ENCODE data around the gene RACGAP1.
A peak's percentile ranks its signal among the peaks of the same experiment; 100 is the strongest.

The RACGAP1 gene

GRCh38 chr12:50062728-50063460 is 37.6 kb upstream of the RACGAP1 start:
- no peak overlapping the region for H3K9ac ChIP-seq (ENCODE audit: low read depth in 1 of 2, low read length in 2 of 2)
- no peak overlapping the region for H3K4me3 ChIP-seq (ENCODE audit: low read depth in 1 of 2, low read length in 2 of 2)
- peaks cover 6 to 14% of the 10 kb centered on the region in 2 donors for H3K4me1 ChIP-seq (ENCODE audit: control insufficient read depth in 1 of 2, insufficient read depth in 2 of 2, low read length in 2 of 2)

GRCh38 chr12:50061946-50062686 is 36.8 kb upstream of the RACGAP1 start:
- no peaks in the 10 kb centered on the region for H3K9me3 ChIP-seq (ENCODE audit: control insufficient read depth in 1 of 2, low read length in 2 of 2)
- H3K4me1 ChIP-seq (ENCODE audit: control insufficient read depth in 1 of 2, insufficient read depth in 2 of 2, low read length in 2 of 2), result peaks cover 7 to 15% of the 10 kb centered on the region in 2 donors
- H3K36me3 ChIP-seq (ENCODE audit: control insufficient read depth in 1 of 2, insufficient read depth in 2 of 2, low read length in 2 of 2), result no peaks in the 10 kb centered on the region
- no peak overlapping the region for H3K27ac ChIP-seq (ENCODE audit: low read depth, low read length)
- H3K27me3 ChIP-seq (ENCODE audit: control insufficient read depth in 1 of 2, insufficient read depth in 2 of 2, low read length in 2 of 2), result peaks cover 0 to 14% of the 10 kb centered on the region in 2 donors
- H3K9ac ChIP-seq (ENCODE audit: low read depth in 1 of 2, low read length in 2 of 2), result no peak overlapping the region
- no peak overlapping the region for H3K4me3 ChIP-seq (ENCODE audit: low read depth in 1 of 2, low read length in 2 of 2)

More at GRCh38 chr12:50062728-50063460, 37.6 kb upstream of the RACGAP1 start:
- peaks cover 0 to 13% of the 10 kb centered on the region in 2 donors for H3K27me3 ChIP-seq (ENCODE audit: control insufficient read depth in 1 of 2, insufficient read depth in 2 of 2, low read length in 2 of 2)
- H3K27ac ChIP-seq (ENCODE audit: low read depth, low read length), result no peak overlapping the region
- no peaks in the 10 kb centered on the region for H3K9me3 ChIP-seq (ENCODE audit: control insufficient read depth in 1 of 2, low read length in 2 of 2)
- no peaks in the 10 kb centered on the region for H3K36me3 ChIP-seq (ENCODE audit: control insufficient read depth in 1 of 2, insufficient read depth in 2 of 2, low read length in 2 of 2)

- H3K27me3 ChIP-seq (ENCODE audit: control insufficient read depth in 1 of 2, insufficient read depth in 2 of 2, low read length in 2 of 2), result peaks cover 7 to 24% of the 10 kb centered on the region in 2 donors
- H3K9ac ChIP-seq (ENCODE audit: low read depth in 1 of 2, low read length in 2 of 2), result no peak overlapping the region
- H3K4me3 ChIP-seq (ENCODE audit: low read depth in 1 of 2, low read length in 2 of 2), result no peak overlapping the region
- H3K9me3 ChIP-seq (ENCODE audit: control insufficient read depth in 1 of 2, low read length in 2 of 2), result no peaks in the 10 kb centered on the region
- H3K4me1 ChIP-seq (ENCODE audit: control insufficient read depth in 1 of 2, insufficient read depth in 2 of 2, low read length in 2 of 2), result peaks cover 14 to 15% of the 10 kb centered on the region in 2 donors
- H3K36me3 ChIP-seq (ENCODE audit: control insufficient read depth in 1 of 2, insufficient read depth in 2 of 2, low read length in 2 of 2), result no peaks in the 10 kb centered on the region
- H3K27ac ChIP-seq (ENCODE audit: low read depth, low read length), result no peak overlapping the region
These were observed 35.9 kb upstream of the RACGAP1 start for GRCh38 chr12:50061171-50061570.

GRCh38 chr12:50060120-50060468 is 34.8 kb upstream of the RACGAP1 start:
- no peak overlapping the region for H3K9ac ChIP-seq (ENCODE audit: low read depth in 1 of 2, low read length in 2 of 2)
- H3K27me3 ChIP-seq (ENCODE audit: control insufficient read depth in 1 of 2, insufficient read depth in 2 of 2, low read length in 2 of 2), result peaks cover 7 to 26% of the 10 kb centered on the region in 2 donors
- H3K36me3 ChIP-seq (ENCODE audit: control insufficient read depth in 1 of 2, insufficient read depth in 2 of 2, low read length in 2 of 2), result no peaks in the 10 kb centered on the region
- no peak overlapping the region for H3K4me3 ChIP-seq (ENCODE audit: low read depth in 1 of 2, low read length in 2 of 2)
- H3K9me3 ChIP-seq (ENCODE audit: control insufficient read depth in 1 of 2, low read length in 2 of 2), result no peaks in the 10 kb centered on the region
- H3K4me1 ChIP-seq (ENCODE audit: control insufficient read depth in 1 of 2, insufficient read depth in 2 of 2, low read length in 2 of 2), result peaks cover 15 to 17% of the 10 kb centered on the region in 2 donors
- no peak overlapping the region for H3K27ac ChIP-seq (ENCODE audit: low read depth, low read length)

GRCh38 chr12:50059440-50060119 is 34.3 kb upstream of the RACGAP1 start:
- peaks cover 15 to 17% of the 10 kb centered on the region in 2 donors for H3K4me1 ChIP-seq (ENCODE audit: control insufficient read depth in 1 of 2, insufficient read depth in 2 of 2, low read length in 2 of 2)
- H3K36me3 ChIP-seq (ENCODE audit: control insufficient read depth in 1 of 2, insufficient read depth in 2 of 2, low read length in 2 of 2), result no peaks in the 10 kb centered on the region
- no peak overlapping the region for H3K9ac ChIP-seq (ENCODE audit: low read depth in 1 of 2, low read length in 2 of 2)
- H3K9me3 ChIP-seq (ENCODE audit: control insufficient read depth in 1 of 2, low read length in 2 of 2), result no peaks in the 10 kb centered on the region
- no peak overlapping the region for H3K27ac ChIP-seq (ENCODE audit: low read depth, low read length)
- no peak overlapping the region for H3K4me3 ChIP-seq (ENCODE audit: low read depth in 1 of 2, low read length in 2 of 2)
- H3K27me3 ChIP-seq (ENCODE audit: control insufficient read depth in 1 of 2, insufficient read depth in 2 of 2, low read length in 2 of 2), result peaks cover 7 to 26% of the 10 kb centered on the region in 2 donors

GRCh38 chr12:50058743-50059312 is 33.5 kb upstream of the RACGAP1 start:
- Histone ChIP-seq H3K4me3 (ENCODE audit: low read depth in 1 of 2, low read length in 2 of 2) (no peak overlapping the region), H3K27me3 (ENCODE audit: control insufficient read depth in 1 of 2, insufficient read depth in 2 of 2, low read length in 2 of 2) (peaks cover 7 to 26% of the 10 kb centered on the region in 2 donors), H3K4me1 (ENCODE audit: control insufficient read depth in 1 of 2, insufficient read depth in 2 of 2, low read length in 2 of 2) (peaks cover 15 to 17% of the 10 kb centered on the region in 2 donors), H3K27ac (ENCODE audit: low read depth, low read length) (no peak overlapping the region), H3K9ac (ENCODE audit: low read depth in 1 of 2, low read length in 2 of 2) (no peak overlapping the region), H3K36me3 (ENCODE audit: control insufficient read depth in 1 of 2, insufficient read depth in 2 of 2, low read length in 2 of 2) (no peaks in the 10 kb centered on the region), H3K9me3 (ENCODE audit: control insufficient read depth in 1 of 2, low read length in 2 of 2) (no peaks in the 10 kb centered on the region)

- Histone ChIP-seq H3K27me3 (ENCODE audit: control insufficient read depth in 1 of 2, insufficient read depth in 2 of 2, low read length in 2 of 2) (peaks cover 7 to 26% of the 10 kb centered on the region in 2 donors), H3K4me1 (ENCODE audit: control insufficient read depth in 1 of 2, insufficient read depth in 2 of 2, low read length in 2 of 2) (peaks cover 15 to 17% of the 10 kb centered on the region in 2 donors), H3K27ac (ENCODE audit: low read depth, low read length) (no peak overlapping the region), H3K36me3 (ENCODE audit: control insufficient read depth in 1 of 2, insufficient read depth in 2 of 2, low read length in 2 of 2) (no peaks in the 10 kb centered on the region), H3K4me3 (ENCODE audit: low read depth in 1 of 2, low read length in 2 of 2) (peak overlapping the region in 1 of 2 donors; percentile 26), H3K9me3 (ENCODE audit: control insufficient read depth in 1 of 2, low read length in 2 of 2) (no peaks in the 10 kb centered on the region), H3K9ac (ENCODE audit: low read depth in 1 of 2, low read length in 2 of 2) (no peak overlapping the region)
These were observed 32.8 kb upstream of the RACGAP1 start for GRCh38 chr12:50057896-50058670.

GRCh38 chr12:50057000-50057841 is 31.9 kb upstream of the RACGAP1 start, which contains the start of gene ASIC1:
ASIC1 (plus strand) TSS chr12:50057596; CDS start chr12:50058767, 1,171 bp downstream.
- Histone ChIP-seq H3K36me3 (ENCODE audit: control insufficient read depth in 1 of 2, insufficient read depth in 2 of 2, low read length in 2 of 2) (no peaks in the 10 kb centered on the region), H3K9me3 (ENCODE audit: control insufficient read depth in 1 of 2, low read length in 2 of 2) (no peaks in the 10 kb centered on the region), H3K9ac (ENCODE audit: low read depth in 1 of 2, low read length in 2 of 2) (peak within 1 kb of the TSS; percentile 34 to 45), H3K27ac (ENCODE audit: low read depth, low read length) (no peak within 1 kb of the TSS), H3K4me1 (ENCODE audit: control insufficient read depth in 1 of 2, insufficient read depth in 2 of 2, low read length in 2 of 2) (peaks cover 15 to 17% of the 10 kb centered on the region in 2 donors), H3K27me3 (ENCODE audit: control insufficient read depth in 1 of 2, insufficient read depth in 2 of 2, low read length in 2 of 2) (peaks cover 9 to 29% of the 10 kb centered on the region in 2 donors), H3K4me3 (ENCODE audit: low read depth in 1 of 2, low read length in 2 of 2) (peak within 1 kb of the TSS; percentile 70 to 71)

GRCh38 chr12:50056639-50056976 is 31.3 kb upstream of the RACGAP1 start:
- Histone ChIP-seq H3K4me1 (ENCODE audit: control insufficient read depth in 1 of 2, insufficient read depth in 2 of 2, low read length in 2 of 2) (peaks cover 16 to 20% of the 10 kb centered on the region in 2 donors), H3K27me3 (ENCODE audit: control insufficient read depth in 1 of 2, insufficient read depth in 2 of 2, low read length in 2 of 2) (peaks cover 11 to 33% of the 10 kb centered on the region in 2 donors), H3K9me3 (ENCODE audit: control insufficient read depth in 1 of 2, low read length in 2 of 2) (no peaks in the 10 kb centered on the region), H3K36me3 (ENCODE audit: control insufficient read depth in 1 of 2, insufficient read depth in 2 of 2, low read length in 2 of 2) (no peaks in the 10 kb centered on the region), H3K9ac (ENCODE audit: low read depth in 1 of 2, low read length in 2 of 2) (peak overlapping the region in 1 of 2 donors; percentile 45), H3K4me3 (ENCODE audit: low read depth in 1 of 2, low read length in 2 of 2) (peak overlapping the region; percentile 70 to 71), H3K27ac (ENCODE audit: low read depth, low read length) (no peak overlapping the region)

Measured in duodenal mucosa (tissue), 2 donors.